GM12878 (cell line): ENCODE results near the gene COL13A1. TPM values are rescaled to one million over a fixed set of nuclear protein-coding genes. Genes with fewer than 3 reads are reported as not detected.

Source experiments
- BHLHE40 ChIP-seq, 2 experiments: fragments of 450-650 bp in 1 of 2; IDR thresholded peaks; 2 replicates each; pipeline ENCODE4 v1.6.1; 2011 to 2017; ENCODE audit warnings: low read depth in 2 of 2, borderline replicate concordance in 1 of 2, improper control_type of control experiment in 1 of 2, low read length in 1 of 2, mild to moderate bottlenecking in 1 of 2
- GATAD2B ChIP-seq: fragments of 450-650 bp; conservative IDR thresholded peaks from 2 replicates; pipeline ENCODE4 v1.6.1; 2017; ENCODE audit warnings: low read depth, mild to moderate bottlenecking, moderate library complexity
- POLR2AphosphoS5 ChIP-seq: IDR thresholded peaks from 2 replicates; pipeline ENCODE4 v1.6.1; 2011; ENCODE audit warnings: mild to moderate bottlenecking, low read length, inconsistent platforms
- USF2 ChIP-seq: IDR thresholded peaks from 2 replicates; pipeline ENCODE4 v1.6.1; 2011; ENCODE audit warnings: low read depth, low read length, improper control_type of control experiment, borderline replicate concordance
- YY1 ChIP-seq: IDR thresholded peaks from 2 replicates; pipeline ENCODE4 v1.6.1; 2011; ENCODE audit warnings: low read depth, mild to moderate bottlenecking, low read length
- polyA plus RNA-seq, 11 experiments: library from polyadenylated mRNA; depleted of rRNA in 4 of 11; unstranded in 6 of 11; stranded (reverse) in 5 of 11; fragments of >200 nt; fragmentation: Nextera tagmentation in 4 of 11; fragmentation: Illumina TruSeq in 1 of 11; extraction: Ambion mirVana in 4 of 11; extraction: Trizol in 1 of 11; gene quantifications; 1 replicate in 1 of 11; 2 replicates in 10 of 11; pipeline versions ENCODE4 v1.2.1 to v1.2.3, GENCODE V29; 2011 to 2016; ENCODE audit warnings: inconsistent platforms in 2 of 11, missing spikeins in 2 of 11, low read depth in 1 of 11
- total RNA-seq, 4 experiments: library from RNA; depleted of rRNA in 3 of 4; stranded (reverse); fragments of >200 nt in 3 of 4; fragmentation: Illumina TruSeq in 1 of 4; extraction: Trizol in 1 of 4; gene quantifications; 2 replicates each; pipeline versions ENCODE4 v1.2.1 to v1.2.3, GENCODE V29; 2013 to 2021
- TF ChIP-seq, protein P1 (sequence below): fragments of 450-650 bp; IDR thresholded peaks from 2 replicates; pipeline ENCODE4 v1.6.1; 2017; ENCODE audit warnings: mild to moderate bottlenecking, moderate library complexity
- TF ChIP-seq, protein P2 (sequence below): IDR thresholded peaks from 2 replicates; pipeline ENCODE4 v1.6.1; 2012; ENCODE audit warnings: low read depth, low read length, improper control_type of control experiment

Gene COL13A1
- total and polyA plus RNA-seq, 10 of the 15 experiments (the other 5 are each of a cell fraction or from before 2014, with no cell fraction given): 0.03 to 0.15 (median 0.05) TPM; not detected in 7

- TF ChIP-seq, protein P1, sequence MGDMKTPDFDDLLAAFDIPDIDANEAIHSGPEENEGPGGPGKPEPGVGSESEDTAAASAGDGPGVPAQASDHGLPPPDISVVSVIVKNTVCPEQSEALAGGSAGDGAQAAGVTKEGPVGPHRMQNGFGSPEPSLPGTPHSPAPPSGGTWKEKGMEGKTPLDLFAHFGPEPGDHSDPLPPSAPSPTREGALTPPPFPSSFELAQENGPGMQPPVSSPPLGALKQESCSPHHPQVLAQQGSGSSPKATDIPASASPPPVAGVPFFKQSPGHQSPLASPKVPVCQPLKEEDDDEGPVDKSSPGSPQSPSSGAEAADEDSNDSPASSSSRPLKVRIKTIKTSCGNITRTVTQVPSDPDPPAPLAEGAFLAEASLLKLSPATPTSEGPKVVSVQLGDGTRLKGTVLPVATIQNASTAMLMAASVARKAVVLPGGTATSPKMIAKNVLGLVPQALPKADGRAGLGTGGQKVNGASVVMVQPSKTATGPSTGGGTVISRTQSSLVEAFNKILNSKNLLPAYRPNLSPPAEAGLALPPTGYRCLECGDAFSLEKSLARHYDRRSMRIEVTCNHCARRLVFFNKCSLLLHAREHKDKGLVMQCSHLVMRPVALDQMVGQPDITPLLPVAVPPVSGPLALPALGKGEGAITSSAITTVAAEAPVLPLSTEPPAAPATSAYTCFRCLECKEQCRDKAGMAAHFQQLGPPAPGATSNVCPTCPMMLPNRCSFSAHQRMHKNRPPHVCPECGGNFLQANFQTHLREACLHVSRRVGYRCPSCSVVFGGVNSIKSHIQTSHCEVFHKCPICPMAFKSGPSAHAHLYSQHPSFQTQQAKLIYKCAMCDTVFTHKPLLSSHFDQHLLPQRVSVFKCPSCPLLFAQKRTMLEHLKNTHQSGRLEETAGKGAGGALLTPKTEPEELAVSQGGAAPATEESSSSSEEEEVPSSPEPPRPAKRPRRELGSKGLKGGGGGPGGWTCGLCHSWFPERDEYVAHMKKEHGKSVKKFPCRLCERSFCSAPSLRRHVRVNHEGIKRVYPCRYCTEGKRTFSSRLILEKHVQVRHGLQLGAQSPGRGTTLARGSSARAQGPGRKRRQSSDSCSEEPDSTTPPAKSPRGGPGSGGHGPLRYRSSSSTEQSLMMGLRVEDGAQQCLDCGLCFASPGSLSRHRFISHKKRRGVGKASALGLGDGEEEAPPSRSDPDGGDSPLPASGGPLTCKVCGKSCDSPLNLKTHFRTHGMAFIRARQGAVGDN: 0 out of 2 replicates have a peak, but pooled peaks have one; percentile 26
- TF ChIP-seq POLR2AphosphoS5 (no peak), GATAD2B (0 out of 2 replicates have a peak, but pooled peaks have one; percentile 45), USF2 (no peak), YY1 (no peak), BHLHE40 (IDR thresholded peaks at IDR 0.05; ENCODE audit: borderline replicate concordance in 1 of 2, low read depth in 2 of 2, low read length in 1 of 2) (no peak)
- TF ChIP-seq, protein P2, sequence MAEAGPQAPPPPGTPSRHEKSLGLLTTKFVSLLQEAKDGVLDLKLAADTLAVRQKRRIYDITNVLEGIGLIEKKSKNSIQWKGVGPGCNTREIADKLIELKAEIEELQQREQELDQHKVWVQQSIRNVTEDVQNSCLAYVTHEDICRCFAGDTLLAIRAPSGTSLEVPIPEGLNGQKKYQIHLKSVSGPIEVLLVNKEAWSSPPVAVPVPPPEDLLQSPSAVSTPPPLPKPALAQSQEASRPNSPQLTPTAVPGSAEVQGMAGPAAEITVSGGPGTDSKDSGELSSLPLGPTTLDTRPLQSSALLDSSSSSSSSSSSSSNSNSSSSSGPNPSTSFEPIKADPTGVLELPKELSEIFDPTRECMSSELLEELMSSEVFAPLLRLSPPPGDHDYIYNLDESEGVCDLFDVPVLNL: no peak
- TF ChIP-seq, all 136 proteins: peak for 9
Observed at GRCh38 chr10:69953851-69954250, 152.1 kb downstream of the COL13A1 start (continued).
